ENCODE results near the gene FGFR4. TPM values are rescaled to one million over a fixed set of nuclear protein-coding genes. Genes with fewer than 3 reads are reported as not detected.
A peak's percentile ranks its signal among the peaks of the same experiment; 100 is the strongest.

FGFR4 gene
- total RNA-seq, 1 donor from 2014 or later, result 50.0 TPM

DNA sequence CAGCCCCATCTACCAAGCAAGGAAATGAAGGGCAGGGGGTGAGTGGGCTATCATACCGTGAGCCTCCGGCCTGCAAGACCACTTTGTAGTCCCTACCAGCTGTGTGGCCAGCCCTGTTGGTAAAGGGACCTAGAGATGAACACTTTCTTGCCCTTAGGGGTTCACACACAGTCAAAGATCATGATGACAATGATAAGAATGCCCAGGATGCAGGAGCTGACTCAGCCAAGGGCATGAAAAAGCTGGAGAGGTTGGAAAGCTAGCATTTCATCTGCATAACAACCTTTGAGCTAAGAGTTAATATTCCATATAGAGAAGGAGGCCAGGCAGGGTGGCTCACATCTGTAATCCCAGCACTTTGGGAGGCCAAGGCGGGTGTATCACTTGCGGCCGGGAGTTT, 19.2 kb upstream of the FGFR4 start:
- TF ChIP-seq, protein P1, sequence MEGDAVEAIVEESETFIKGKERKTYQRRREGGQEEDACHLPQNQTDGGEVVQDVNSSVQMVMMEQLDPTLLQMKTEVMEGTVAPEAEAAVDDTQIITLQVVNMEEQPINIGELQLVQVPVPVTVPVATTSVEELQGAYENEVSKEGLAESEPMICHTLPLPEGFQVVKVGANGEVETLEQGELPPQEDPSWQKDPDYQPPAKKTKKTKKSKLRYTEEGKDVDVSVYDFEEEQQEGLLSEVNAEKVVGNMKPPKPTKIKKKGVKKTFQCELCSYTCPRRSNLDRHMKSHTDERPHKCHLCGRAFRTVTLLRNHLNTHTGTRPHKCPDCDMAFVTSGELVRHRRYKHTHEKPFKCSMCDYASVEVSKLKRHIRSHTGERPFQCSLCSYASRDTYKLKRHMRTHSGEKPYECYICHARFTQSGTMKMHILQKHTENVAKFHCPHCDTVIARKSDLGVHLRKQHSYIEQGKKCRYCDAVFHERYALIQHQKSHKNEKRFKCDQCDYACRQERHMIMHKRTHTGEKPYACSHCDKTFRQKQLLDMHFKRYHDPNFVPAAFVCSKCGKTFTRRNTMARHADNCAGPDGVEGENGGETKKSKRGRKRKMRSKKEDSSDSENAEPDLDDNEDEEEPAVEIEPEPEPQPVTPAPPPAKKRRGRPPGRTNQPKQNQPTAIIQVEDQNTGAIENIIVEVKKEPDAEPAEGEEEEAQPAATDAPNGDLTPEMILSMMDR (conservative IDR thresholded peaks at IDR 0.05; ENCODE audit: low read depth, low read length), result no peak
- DNase-seq (ENCODE audit: low read depth), result no peak
- H3K4me3 ChIP-seq (ENCODE audit: low read depth, low read length), result no peak overlapping the region

DNA sequence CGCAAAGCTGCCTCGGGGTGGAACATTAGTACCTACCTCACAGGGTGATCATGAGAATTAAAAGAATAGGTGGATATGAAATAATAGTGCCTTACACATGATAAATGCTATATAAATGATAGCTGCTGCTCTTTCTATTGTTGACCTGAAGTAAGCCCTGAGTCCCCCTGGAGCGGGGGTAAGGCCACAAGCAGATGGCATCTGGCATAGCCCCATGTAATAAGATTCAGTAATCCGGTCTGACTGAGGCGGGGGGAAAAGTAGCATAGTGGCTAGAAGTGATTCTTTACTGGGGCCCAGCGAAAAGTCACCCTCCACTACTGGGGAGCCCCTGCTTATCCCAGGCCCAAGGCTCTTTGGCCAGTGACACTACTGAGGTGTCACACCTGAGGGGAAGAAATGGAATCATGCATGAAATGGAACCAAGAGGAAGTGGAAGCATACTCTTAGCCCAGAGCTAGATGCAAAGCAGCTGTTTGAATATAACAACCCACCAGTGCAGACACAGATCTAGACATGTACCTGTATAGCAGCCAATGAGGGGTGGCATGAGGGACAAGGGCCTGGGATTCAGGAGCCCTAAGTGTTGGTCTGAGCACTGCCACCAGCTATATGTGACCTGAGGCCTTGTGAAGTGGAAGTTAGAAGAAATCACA, 16.1 kb upstream of the FGFR4 start:
- H3K4me3 ChIP-seq (ENCODE audit: low read depth, low read length), result no peak overlapping the region
- TF ChIP-seq, protein P1 (conservative IDR thresholded peaks at IDR 0.05; ENCODE audit: low read depth, low read length), result no peak
- no peak for DNase-seq (ENCODE audit: low read depth)

DNA sequence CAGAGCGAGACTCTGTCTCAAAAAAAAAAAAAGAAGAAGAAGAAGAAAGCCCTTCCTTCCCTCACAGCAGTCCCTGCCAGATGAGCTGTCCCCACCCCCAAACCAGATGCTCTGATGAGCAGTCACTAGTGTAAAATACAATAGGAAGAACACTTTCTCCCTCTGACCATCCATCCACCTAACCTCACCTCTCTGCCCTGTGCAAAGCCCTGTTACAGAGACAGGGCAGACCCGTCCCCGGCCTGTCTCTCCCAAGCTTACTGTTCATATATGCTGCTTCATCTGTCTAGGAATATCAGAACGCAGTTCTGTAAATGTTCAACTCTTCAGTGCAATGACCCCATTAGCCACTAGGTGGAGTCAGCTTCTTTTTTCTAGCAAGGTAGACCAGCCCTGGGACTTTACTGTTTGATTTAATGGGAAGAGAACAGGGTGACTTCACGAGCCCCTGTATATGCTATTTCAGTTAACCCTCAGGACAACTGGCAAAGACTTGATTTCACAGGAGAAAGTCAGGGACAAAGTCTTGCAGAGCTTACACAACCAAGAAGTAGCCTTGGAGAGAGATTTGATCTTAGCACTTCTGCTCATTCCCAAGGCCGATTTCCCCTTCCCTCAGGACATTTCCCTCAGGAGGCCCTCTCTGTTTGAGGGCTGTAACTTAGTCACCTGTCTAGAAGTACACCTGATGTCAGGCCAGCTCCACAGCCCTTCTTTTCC, 14.9 kb upstream of the FGFR4 start:
- peak; percentile 61 for DNase-seq (ENCODE audit: low read depth)
- TF ChIP-seq, protein P1 (conservative IDR thresholded peaks at IDR 0.05; ENCODE audit: low read depth, low read length), result peak; percentile 95
- H3K4me3 ChIP-seq (ENCODE audit: low read depth, low read length), result no peak overlapping the region

DNA sequence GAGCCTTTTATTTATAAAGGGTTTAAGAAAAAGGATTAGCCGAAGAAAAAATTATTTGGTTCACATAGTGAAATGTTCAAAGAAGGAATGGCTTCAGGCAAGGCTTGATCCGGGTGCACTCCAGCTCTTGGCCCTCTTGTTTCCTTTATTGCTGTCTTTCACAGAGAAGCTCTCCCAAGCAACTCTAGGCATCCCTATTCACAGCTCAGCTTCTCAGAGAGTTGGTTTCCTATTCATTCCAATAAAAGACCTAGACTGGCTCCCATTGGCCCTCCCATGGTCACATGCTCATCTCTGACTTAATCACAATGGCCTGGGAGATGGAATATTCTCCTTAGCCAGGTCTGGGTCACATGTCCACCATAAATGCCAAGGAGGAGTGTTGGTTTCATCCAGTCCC, 9.4 kb upstream of the FGFR4 start:
- DNase-seq (ENCODE audit: low read depth), result no peak

DNA sequence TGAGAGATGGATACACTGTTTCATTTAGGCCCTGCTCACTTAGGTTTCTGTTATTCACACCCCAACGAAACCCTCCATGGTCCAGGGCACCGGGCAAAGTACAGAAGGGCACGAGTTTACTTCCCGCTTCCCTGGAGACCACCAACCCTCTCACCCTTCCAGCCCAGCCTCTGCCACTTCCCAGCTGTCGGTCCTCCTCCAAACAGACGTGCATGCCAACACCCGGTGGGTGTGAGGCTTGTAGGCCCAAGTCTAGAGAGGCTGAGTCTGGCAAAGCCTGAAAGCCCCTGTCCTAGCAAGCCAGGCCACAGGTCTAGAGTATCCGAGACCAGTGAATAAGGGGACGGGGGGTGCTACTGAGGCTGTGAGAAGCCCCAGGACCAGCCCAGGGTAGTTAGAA, 7.1 kb upstream of the FGFR4 start:
- no peak for DNase-seq (ENCODE audit: low read depth)
- TF ChIP-seq, protein P1 (conservative IDR thresholded peaks at IDR 0.05; ENCODE audit: low read depth, low read length), result no peak
- H3K4me3 ChIP-seq (ENCODE audit: low read depth, low read length), result no peak overlapping the region

More for the DNA sequence above, 9.4 kb upstream of the FGFR4 start:
- no peak overlapping the region for H3K4me3 ChIP-seq (ENCODE audit: low read depth, low read length)
- TF ChIP-seq, protein P1 (conservative IDR thresholded peaks at IDR 0.05; ENCODE audit: low read depth, low read length), result no peak

DNA sequence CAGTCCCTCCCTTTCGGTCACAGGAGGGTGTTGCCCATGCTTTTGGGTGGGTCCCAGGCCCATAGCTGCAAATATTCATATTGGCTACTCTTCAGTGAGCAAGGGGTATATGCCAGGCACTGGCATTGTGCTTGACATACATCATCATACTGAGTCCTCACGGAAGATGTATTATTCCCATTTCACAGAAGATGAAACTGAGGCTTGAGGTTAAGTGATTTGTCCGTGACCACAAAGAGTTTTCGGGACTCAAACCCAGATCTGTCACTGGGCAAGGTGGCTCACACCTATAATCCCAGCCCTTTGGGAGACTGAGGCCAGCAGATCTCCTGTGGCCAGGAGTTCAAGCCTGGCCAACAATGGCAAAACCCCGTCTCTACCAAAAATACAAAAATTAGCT, 6.5 kb upstream of the FGFR4 start:
- TF ChIP-seq, protein P1 (conservative IDR thresholded peaks at IDR 0.05; ENCODE audit: low read depth, low read length), result no peak
- no peak overlapping the region for H3K4me3 ChIP-seq (ENCODE audit: low read depth, low read length)
- no peak for DNase-seq (ENCODE audit: low read depth)

Measured in epithelial cell of proximal tubule (primary cell).